Erythroblast (primary cell): Measurements from ENCODE around the gene DISC1.

Source experiments
- GATA1 ChIP-seq: IDR thresholded peaks from 2 replicates; pipeline ENCODE4 v1.6.1; 2011; ENCODE audit warnings: low read depth, mild to moderate bottlenecking, control low read depth, low read length, moderate library complexity
- POLR2A ChIP-seq: IDR thresholded peaks from 2 replicates; pipeline ENCODE4 v1.6.1; 2011; ENCODE audit warnings: mild to moderate bottlenecking, low read length

DNA sequence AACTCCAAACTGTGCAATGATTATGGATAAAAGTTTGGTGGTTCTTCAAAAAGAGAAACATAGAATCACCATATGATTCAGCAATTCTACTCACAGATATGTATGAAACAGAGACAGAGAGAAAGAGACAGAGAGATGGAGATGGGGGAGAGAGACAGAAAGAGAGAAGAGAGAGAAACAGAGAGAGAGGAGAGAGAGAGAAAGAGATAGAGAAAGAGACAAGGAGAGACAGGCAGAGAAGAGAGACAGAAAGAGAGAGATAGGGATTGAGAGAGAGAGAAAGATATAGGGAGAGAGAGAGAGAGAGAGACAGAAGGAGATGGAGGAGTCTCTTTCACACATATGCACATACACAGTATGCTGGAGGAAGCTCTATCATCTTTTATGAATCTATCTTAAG lies 87.8 kb downstream of the DISC1 start:
- no peak for TF ChIP-seq POLR2A
- TF ChIP-seq GATA1: no peak
